Lower leg skin (tissue), 3 donors: ENCODE measurements around the gene KRTAP5-1.

ENCODE experiments used
- POLR2A ChIP-seq, 2 donors: fragments of 450-650 bp; IDR thresholded peaks; one replicate each; pipeline ENCODE4 v1.6.1; 2016 to 2017; ENCODE audit warnings: antibody characterized with exemption in 2 of 2, mild to moderate bottlenecking in 1 of 2, moderate library complexity in 1 of 2
- TF ChIP-seq, protein P1 (sequence below), 3 donors: fragments of 450-650 bp; IDR thresholded peaks; one replicate each; pipeline ENCODE4 v1.5.1; 2016; ENCODE audit warnings: antibody characterized with exemption in 3 of 3, mild to moderate bottlenecking in 3 of 3, moderate library complexity in 2 of 3

DNA sequence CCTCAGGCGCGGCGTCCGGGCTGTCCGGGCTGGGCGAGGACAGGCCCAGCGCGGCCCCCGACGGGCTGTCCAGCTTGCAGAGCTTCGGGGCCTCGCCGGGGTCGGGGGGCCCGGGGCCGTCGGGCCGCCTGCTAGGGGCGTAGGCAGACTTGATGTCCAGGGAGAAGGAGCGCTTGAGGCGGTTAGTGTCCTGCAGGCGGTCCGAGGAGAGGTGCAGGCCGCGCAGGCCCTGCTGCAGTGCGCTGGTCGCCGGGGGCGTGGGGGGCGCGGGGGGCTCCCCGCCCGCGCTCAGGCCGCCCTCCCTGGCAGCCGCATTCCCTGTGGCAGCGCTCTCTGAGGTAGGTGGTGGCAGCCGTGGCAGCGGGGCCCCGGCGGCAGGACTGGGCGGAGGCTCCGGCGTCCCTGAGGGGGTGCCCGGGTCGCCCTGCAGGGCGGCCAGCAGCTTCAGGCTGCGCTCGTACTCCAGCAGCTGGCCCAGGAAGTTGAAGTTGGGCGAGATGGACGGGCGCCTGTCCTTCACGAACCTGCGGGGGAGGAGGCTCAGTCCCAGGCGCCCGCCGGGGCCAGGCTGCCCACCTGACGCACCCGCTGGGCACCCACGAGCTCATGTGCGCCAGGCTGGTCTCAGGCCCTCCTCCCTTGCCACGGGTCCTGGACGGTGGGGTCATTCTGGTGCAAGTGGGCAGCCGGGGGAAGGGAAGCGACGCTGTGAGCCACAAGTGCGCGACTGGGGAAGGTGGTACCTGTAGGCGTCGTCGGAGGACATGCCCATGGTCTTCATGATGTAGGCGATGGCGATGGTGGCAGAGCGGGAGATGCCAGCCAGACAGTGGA, 27.8 kb downstream of the KRTAP5-1 start:
- TF ChIP-seq, protein P1, sequence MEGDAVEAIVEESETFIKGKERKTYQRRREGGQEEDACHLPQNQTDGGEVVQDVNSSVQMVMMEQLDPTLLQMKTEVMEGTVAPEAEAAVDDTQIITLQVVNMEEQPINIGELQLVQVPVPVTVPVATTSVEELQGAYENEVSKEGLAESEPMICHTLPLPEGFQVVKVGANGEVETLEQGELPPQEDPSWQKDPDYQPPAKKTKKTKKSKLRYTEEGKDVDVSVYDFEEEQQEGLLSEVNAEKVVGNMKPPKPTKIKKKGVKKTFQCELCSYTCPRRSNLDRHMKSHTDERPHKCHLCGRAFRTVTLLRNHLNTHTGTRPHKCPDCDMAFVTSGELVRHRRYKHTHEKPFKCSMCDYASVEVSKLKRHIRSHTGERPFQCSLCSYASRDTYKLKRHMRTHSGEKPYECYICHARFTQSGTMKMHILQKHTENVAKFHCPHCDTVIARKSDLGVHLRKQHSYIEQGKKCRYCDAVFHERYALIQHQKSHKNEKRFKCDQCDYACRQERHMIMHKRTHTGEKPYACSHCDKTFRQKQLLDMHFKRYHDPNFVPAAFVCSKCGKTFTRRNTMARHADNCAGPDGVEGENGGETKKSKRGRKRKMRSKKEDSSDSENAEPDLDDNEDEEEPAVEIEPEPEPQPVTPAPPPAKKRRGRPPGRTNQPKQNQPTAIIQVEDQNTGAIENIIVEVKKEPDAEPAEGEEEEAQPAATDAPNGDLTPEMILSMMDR (IDR thresholded peaks at IDR 0.05): no peak
- no peak for TF ChIP-seq POLR2A (IDR thresholded peaks at IDR 0.05)
